ENCODE data around the gene PHF14.

DNA sequence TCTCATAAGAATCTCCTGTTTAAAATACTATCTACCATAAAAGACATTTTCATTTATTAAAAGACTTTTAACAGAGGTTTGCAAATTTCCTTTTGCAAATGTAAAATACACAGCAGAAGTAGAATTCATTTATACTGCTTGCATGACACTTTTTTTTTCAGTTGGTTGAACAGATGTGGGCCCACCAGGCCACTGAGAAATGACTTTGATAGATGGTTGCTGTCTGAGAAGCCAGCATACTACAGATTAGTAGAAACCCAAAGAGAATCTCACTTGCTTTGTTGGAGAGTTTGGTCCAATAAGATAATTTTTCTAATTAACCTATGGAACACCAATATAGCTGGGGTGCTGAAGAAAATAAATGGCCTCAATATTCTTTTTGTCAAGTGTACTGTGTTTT lies 66.3 kb downstream of the PHF14 start:
- TF ChIP-seq CTCF (conservative IDR thresholded peaks at IDR 0.05; ENCODE audit: low read depth, low read length) (no peak), EZH2 (IDR thresholded peaks at IDR 0.05; ENCODE audit: low read length, unreplicated experiment) (no peak), EZH2phosphoT487 (IDR thresholded peaks at IDR 0.05; ENCODE audit: borderline replicate concordance, low read length) (no peak)

Data from PC-3 (cell line).